GM19043 (cell line): ENCODE results near the gene CDH23.

ENCODE experiments used
- ATAC-seq: cut with Tn5 transposase; IDR thresholded peaks from one replicate; pipeline ENCODE4 v1.9.1; 2021; ENCODE audit warnings: low read depth; ENCODE audit not compliant: unreplicated experiment

Gene CDH23

GRCh38 chr10:71462062-71462935 lies 65.6 kb downstream of the CDH23 start:
- no peak for ATAC-seq

GRCh38 chr10:71463111-71463510 lies 66.4 kb downstream of the CDH23 start:
- no peak for ATAC-seq

- no peak for ATAC-seq
Observed at GRCh38 chr10:71465551-71466252, 69.0 kb downstream of the CDH23 start.

GRCh38 chr10:71466330-71466729 lies 69.6 kb downstream of the CDH23 start:
- no peak for ATAC-seq

- no peak for ATAC-seq
Observed at GRCh38 chr10:71467161-71467560, 70.4 kb downstream of the CDH23 start.

- ATAC-seq: no peak
Observed at GRCh38 chr10:71467569-71468362, 71.0 kb downstream of the CDH23 start.

- ATAC-seq: no peak
Observed at GRCh38 chr10:71468363-71469094, 71.8 kb downstream of the CDH23 start.

GRCh38 chr10:71471006-71471405 lies 74.3 kb downstream of the CDH23 start:
- no peak for ATAC-seq

- ATAC-seq: no peak
Observed at GRCh38 chr10:71471957-71472365, 75.2 kb downstream of the CDH23 start.

GRCh38 chr10:71472466-71472865 lies 75.7 kb downstream of the CDH23 start:
- no peak for ATAC-seq

- no peak for ATAC-seq
Observed at GRCh38 chr10:71472912-71473311, 76.2 kb downstream of the CDH23 start.

GRCh38 chr10:71473671-71474599 lies 77.2 kb downstream of the CDH23 start:
- ATAC-seq: no peak

GRCh38 chr10:71474702-71475242 lies 78.1 kb downstream of the CDH23 start:
- ATAC-seq: no peak

- ATAC-seq: no peak
Observed at GRCh38 chr10:71475243-71475871, 78.6 kb downstream of the CDH23 start.

GRCh38 chr10:71476228-71477011 lies 79.7 kb downstream of the CDH23 start:
- no peak for ATAC-seq

GRCh38 chr10:71478173-71478572 lies 81.5 kb downstream of the CDH23 start:
- ATAC-seq: no peak

- ATAC-seq: no peak
Observed at GRCh38 chr10:71478813-71479365, 82.2 kb downstream of the CDH23 start.

GRCh38 chr10:71479831-71480230 lies 83.1 kb downstream of the CDH23 start:
- no peak for ATAC-seq
